Upper lobe of left lung (tissue), 6 donors: ENCODE data around the gene MYO3B. TPM values are rescaled to one million over a fixed set of nuclear protein-coding genes. Genes with fewer than 3 reads are reported as not detected.

Experiments used
- ATAC-seq, 2 donors: fragments of 200-7000 bp; cut with Tn5 transposase; one replicate each; pipeline ENCODE4 v1.9.1; 2022; ENCODE audit warnings: mild to moderate bottlenecking in 2 of 2, moderate library complexity in 2 of 2; ENCODE audit not compliant: low FRiP score in 2 of 2
- DNase-seq, 2 donors: peaks; one replicate each; pipeline ENCODE4 v3.0.0-alpha.2; 2019 to 2020
- H3K27ac ChIP-seq, 4 donors: fragments of 200-600 bp; sonication (generic); one replicate each; pipeline ENCODE4 v1.5.1; 2016 to 2019
- H3K27me3 ChIP-seq, 4 donors: fragments of 200-600 bp; sonication (generic); one replicate each; pipeline ENCODE4 v1.5.1; 2017 to 2019
- H3K36me3 ChIP-seq, 4 donors: fragments of 200-600 bp; sonication (generic); one replicate each; pipeline ENCODE4 v1.5.1; 2016 to 2019
- H3K4me1 ChIP-seq, 4 donors: fragments of 200-600 bp; sonication (generic); one replicate each; pipeline ENCODE4 v1.5.1; 2018 to 2019
- H3K4me3 ChIP-seq, 4 donors: fragments of 200-600 bp; sonication (generic); one replicate each; pipeline ENCODE4 v1.5.1; 2017 to 2019; ENCODE audit warnings: mild to moderate bottlenecking in 2 of 4, moderate library complexity in 1 of 4
- H3K9me3 ChIP-seq, 4 donors: fragments of 200-600 bp; sonication (generic); one replicate each; pipeline ENCODE4 v1.5.1; 2018 to 2019
- CTCF ChIP-seq, 6 experiments: fragments of 450-650 bp in 4 of 6; fragments of 200-600 bp in 2 of 6; sonication (generic) in 2 of 6; IDR thresholded peaks; one replicate each; pipeline ENCODE4 v1.5.1; 2016 to 2019; ENCODE audit warnings: antibody characterized with exemption in 6 of 6
- EP300 ChIP-seq, 4 donors: sonication (generic); formaldehyde crosslinking; IDR thresholded peaks; one replicate each; pipeline ENCODE4 v1.5.1; 2017; ENCODE audit warnings: antibody characterized with exemption in 4 of 4, control low read depth in 2 of 4
- POLR2A ChIP-seq, 4 donors: fragments of 450-650 bp; IDR thresholded peaks; one replicate each; pipeline ENCODE4 v1.5.1; 2016 to 2017; ENCODE audit warnings: antibody characterized with exemption in 4 of 4, mild to moderate bottlenecking in 2 of 4
- POLR2AphosphoS5 ChIP-seq, 2 donors: sonication (generic); formaldehyde crosslinking; IDR thresholded peaks; one replicate each; pipeline ENCODE4 v1.5.1; 2017; ENCODE audit warnings: antibody characterized with exemption in 2 of 2
- WGBS, 2 donors: methylation state at CpG; one replicate each; pipeline ENCODE4 v1.1.5; 2017 to 2018; 5-methylcytosine and 5-hydroxymethylcytosine counted together
- total RNA-seq, 6 donors: library from RNA; depleted of rRNA in 4 of 6; stranded (reverse); fragments of >200 nt in 4 of 6; gene quantifications; one replicate each; pipeline versions ENCODE4 v1.1.0 to v1.2.1, GENCODE V29; 2016 to 2021
- donor health status: DM: no; HTN: no; CAD: no; lungs with moderate emphysema.
- donor health status: DM: no; HTN: yes; CAD: no; lungs with severe emphysema.

MYO3B gene
- total RNA-seq, 6 donors from 2014 or later: 0.09 to 0.20 (median 0.13) TPM; not detected in 3

GRCh38 chr2:170142502-170142901 lies 35.4 kb upstream of the MYO3B start:
- Histone ChIP-seq H3K27ac (no peak overlapping the region), H3K27me3 (no peaks in the 10 kb centered on the region), H3K4me1 (no peaks in the 10 kb centered on the region), H3K4me3 (no peak overlapping the region), H3K9me3 (no peaks in the 10 kb centered on the region), H3K36me3 (no peaks in the 10 kb centered on the region)
- 70 to 82% methylated on average over 7 of the region's 7 CpGs for WGBS, 2 donors
- DNase-seq (peak in 1 of 2 donors; percentile 38), ATAC-seq (no peak)
- TF ChIP-seq EP300 (IDR thresholded peaks at IDR 0.05): no peak
- TF ChIP-seq CTCF (IDR thresholded peaks at IDR 0.05): no peak
- no peak for TF ChIP-seq POLR2A (IDR thresholded peaks at IDR 0.05)
- no peak for TF ChIP-seq POLR2AphosphoS5 (IDR thresholded peaks at IDR 0.05)

GRCh38 chr2:170143045-170143717 lies 34.8 kb upstream of the MYO3B start:
- WGBS, 2 donors: 70 to 89% methylated on average over 1 to 4 of the region's 4 CpGs
- Histone ChIP-seq H3K4me1 (no peaks in the 10 kb centered on the region), H3K36me3 (no peaks in the 10 kb centered on the region), H3K27ac (no peak overlapping the region), H3K27me3 (no peaks in the 10 kb centered on the region), H3K4me3 (no peak overlapping the region), H3K9me3 (no peaks in the 10 kb centered on the region)
- ATAC-seq: no peak
- TF ChIP-seq POLR2AphosphoS5 (IDR thresholded peaks at IDR 0.05) (no peak), CTCF (IDR thresholded peaks at IDR 0.05) (no peak), POLR2A (IDR thresholded peaks at IDR 0.05) (no peak), EP300 (IDR thresholded peaks at IDR 0.05) (no peak)
- DNase-seq: no peak

- Histone ChIP-seq H3K9me3 (no peaks in the 10 kb centered on the region), H3K27ac (no peak overlapping the region), H3K27me3 (no peaks in the 10 kb centered on the region), H3K4me3 (no peak overlapping the region), H3K36me3 (no peaks in the 10 kb centered on the region), H3K4me1 (no peaks in the 10 kb centered on the region)
- DNase-seq: no peak
- ATAC-seq: no peak
- 78 to 81% methylated on average over 4 of the region's 4 CpGs for WGBS, 2 donors
- no peak for TF ChIP-seq CTCF (IDR thresholded peaks at IDR 0.05)
- TF ChIP-seq POLR2AphosphoS5 (IDR thresholded peaks at IDR 0.05): no peak
- no peak for TF ChIP-seq EP300 (IDR thresholded peaks at IDR 0.05)
- TF ChIP-seq POLR2A (IDR thresholded peaks at IDR 0.05): no peak
Observed at GRCh38 chr2:170144761-170145160, 33.2 kb upstream of the MYO3B start.

GRCh38 chr2:170145191-170145590 lies 32.8 kb upstream of the MYO3B start:
- H3K36me3 ChIP-seq: no peaks in the 10 kb centered on the region
- TF ChIP-seq POLR2AphosphoS5 (IDR thresholded peaks at IDR 0.05) (no peak), POLR2A (IDR thresholded peaks at IDR 0.05) (no peak), EP300 (IDR thresholded peaks at IDR 0.05) (no peak), CTCF (IDR thresholded peaks at IDR 0.05) (no peak)
- DNase-seq: no peak
- 81 to 89% methylated on average over 1 of the region's 1 CpG for WGBS, 2 donors
- H3K27ac ChIP-seq: no peak overlapping the region
- no peaks in the 10 kb centered on the region for H3K4me1 ChIP-seq
- no peaks in the 10 kb centered on the region for H3K27me3 ChIP-seq
- no peak overlapping the region for H3K4me3 ChIP-seq
- no peak for ATAC-seq
- no peaks in the 10 kb centered on the region for H3K9me3 ChIP-seq
